ENCODE data around the gene APLP2. TPM values are rescaled to one million over a fixed set of nuclear protein-coding genes. Genes with fewer than 3 reads are reported as not detected.

APLP2 gene
- total RNA-seq, 4 donors from 2014 or later = 226 to 376 (median 262) TPM

DNA sequence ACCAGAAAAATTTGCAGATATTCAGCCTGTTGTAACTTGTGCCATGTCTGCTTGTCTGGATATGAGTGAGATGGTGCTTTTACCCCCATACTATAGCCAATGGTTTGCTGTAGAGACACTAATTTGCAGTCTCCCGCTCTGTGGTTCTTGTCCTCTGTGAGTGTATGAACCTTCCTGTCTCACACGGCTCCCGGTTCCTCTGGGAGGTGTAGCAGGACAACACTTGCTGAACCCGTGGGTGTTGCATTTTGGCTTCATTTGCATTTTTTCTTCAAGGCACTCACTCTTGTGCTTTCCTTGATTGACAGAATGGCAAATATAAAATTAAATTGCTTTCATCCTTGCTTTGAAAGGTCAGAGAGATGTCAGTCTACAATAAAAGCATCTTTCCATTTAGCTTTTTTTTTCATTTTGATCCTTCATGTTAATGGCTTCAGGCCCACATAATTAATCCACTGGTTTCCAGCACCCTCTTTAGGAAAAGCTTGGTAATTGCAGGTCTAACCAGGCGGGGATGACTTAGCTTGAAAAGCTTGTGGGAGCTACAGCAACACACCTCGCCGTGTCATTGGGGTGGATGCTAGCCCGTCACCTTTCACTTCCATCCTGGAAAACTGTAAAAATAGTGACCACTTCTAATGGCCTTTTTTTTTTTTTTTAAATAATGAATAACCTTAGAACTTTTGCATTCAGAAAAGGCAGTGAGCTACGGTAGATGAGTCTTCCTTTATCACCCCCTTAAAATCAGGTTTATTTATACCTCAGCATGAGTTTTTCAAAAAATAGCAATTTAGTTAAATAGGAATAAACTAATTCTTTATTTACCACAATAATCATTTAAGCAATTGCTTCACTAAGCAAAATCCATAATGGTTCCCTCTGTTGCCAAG, 62.5 kb downstream of the APLP2 start:
- Histone ChIP-seq H3K36me3 (no peaks in the 10 kb centered on the region), H3K27me3 (no peaks in the 10 kb centered on the region), H3K9me3 (no peaks in the 10 kb centered on the region), H3K4me3 (no peak overlapping the region), H3K27ac (no peak overlapping the region), H3K4me1 (no peaks in the 10 kb centered on the region)
- peak; percentile 41 to 59 for DNase-seq
- intact Hi-C loops (cut with DNase I; ENCODE audit: low total_unique reads) = loop anchor here (5.0 kb wide), 1 partner anchor 210 kb away; no protein-coding TSS in a partner anchor
- no peak for TF ChIP-seq POLR2A (IDR thresholded peaks at IDR 0.05)
- TF ChIP-seq, protein P1, sequence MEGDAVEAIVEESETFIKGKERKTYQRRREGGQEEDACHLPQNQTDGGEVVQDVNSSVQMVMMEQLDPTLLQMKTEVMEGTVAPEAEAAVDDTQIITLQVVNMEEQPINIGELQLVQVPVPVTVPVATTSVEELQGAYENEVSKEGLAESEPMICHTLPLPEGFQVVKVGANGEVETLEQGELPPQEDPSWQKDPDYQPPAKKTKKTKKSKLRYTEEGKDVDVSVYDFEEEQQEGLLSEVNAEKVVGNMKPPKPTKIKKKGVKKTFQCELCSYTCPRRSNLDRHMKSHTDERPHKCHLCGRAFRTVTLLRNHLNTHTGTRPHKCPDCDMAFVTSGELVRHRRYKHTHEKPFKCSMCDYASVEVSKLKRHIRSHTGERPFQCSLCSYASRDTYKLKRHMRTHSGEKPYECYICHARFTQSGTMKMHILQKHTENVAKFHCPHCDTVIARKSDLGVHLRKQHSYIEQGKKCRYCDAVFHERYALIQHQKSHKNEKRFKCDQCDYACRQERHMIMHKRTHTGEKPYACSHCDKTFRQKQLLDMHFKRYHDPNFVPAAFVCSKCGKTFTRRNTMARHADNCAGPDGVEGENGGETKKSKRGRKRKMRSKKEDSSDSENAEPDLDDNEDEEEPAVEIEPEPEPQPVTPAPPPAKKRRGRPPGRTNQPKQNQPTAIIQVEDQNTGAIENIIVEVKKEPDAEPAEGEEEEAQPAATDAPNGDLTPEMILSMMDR (IDR thresholded peaks at IDR 0.05) = peak; percentile 77 to 89 (median 84)

- H3K27ac ChIP-seq = no peak overlapping the region
- H3K36me3 ChIP-seq = no peaks in the 10 kb centered on the region
- no peaks in the 10 kb centered on the region for H3K4me1 ChIP-seq
- H3K4me3 ChIP-seq = no peak overlapping the region
- DNase-seq = no peak
- intact Hi-C loops (cut with DNase I; ENCODE audit: low total_unique reads) = loop anchor here (5.0 kb wide), 1 partner anchor 211 kb away; no protein-coding TSS in a partner anchor
- no peaks in the 10 kb centered on the region for H3K9me3 ChIP-seq
- no peaks in the 10 kb centered on the region for H3K27me3 ChIP-seq
- no peak for TF ChIP-seq POLR2A (IDR thresholded peaks at IDR 0.05)
- TF ChIP-seq, protein P1 (IDR thresholded peaks at IDR 0.05) = no peak
Measured at GRCh38 chr11:130133716-130134115, 64.0 kb downstream of the APLP2 start.

GRCh38 chr11:130136107-130136506, 66.4 kb downstream of the APLP2 start:
- H3K36me3 ChIP-seq = no peaks in the 10 kb centered on the region
- no peak overlapping the region for H3K27ac ChIP-seq
- H3K4me1 ChIP-seq = no peaks in the 10 kb centered on the region
- TF ChIP-seq, protein P1 (IDR thresholded peaks at IDR 0.05) = no peak
- no peak for TF ChIP-seq POLR2A (IDR thresholded peaks at IDR 0.05)
- H3K9me3 ChIP-seq = no peaks in the 10 kb centered on the region
- H3K27me3 ChIP-seq = no peaks in the 10 kb centered on the region
- no peak overlapping the region for H3K4me3 ChIP-seq
- DNase-seq = no peak
- intact Hi-C loops (cut with DNase I; ENCODE audit: low total_unique reads) = no loop called here

DNA sequence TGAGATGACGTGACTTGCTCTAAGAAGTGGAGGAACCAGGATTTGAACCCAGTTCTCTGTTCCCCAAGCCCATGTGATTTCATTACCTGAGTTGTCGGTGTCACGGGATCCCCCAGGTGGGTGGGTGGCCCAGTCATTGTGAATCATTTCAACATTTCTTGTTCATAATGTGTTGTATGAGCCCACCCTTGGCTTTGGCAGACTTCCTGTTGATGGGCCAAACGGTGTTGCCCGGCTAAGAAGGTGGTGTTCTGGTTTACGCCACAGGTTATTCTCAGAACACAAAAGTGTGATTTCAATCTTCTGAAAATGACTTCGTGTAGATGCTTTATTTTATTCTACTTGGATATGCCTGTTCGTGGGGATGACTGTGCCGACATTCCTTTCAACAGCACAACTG, 68.3 kb downstream of the APLP2 start:
- H3K9me3 ChIP-seq = no peaks in the 10 kb centered on the region
- no peak overlapping the region for H3K27ac ChIP-seq
- H3K36me3 ChIP-seq = no peaks in the 10 kb centered on the region
- H3K4me1 ChIP-seq = no peaks in the 10 kb centered on the region
- no peak for DNase-seq
- H3K4me3 ChIP-seq = no peak overlapping the region
- H3K27me3 ChIP-seq = no peaks in the 10 kb centered on the region
- TF ChIP-seq, protein P1 (IDR thresholded peaks at IDR 0.05) = no peak
- no peak for TF ChIP-seq POLR2A (IDR thresholded peaks at IDR 0.05)
- intact Hi-C loops (cut with DNase I; ENCODE audit: low total_unique reads) = no loop called here

GRCh38 chr11:130139401-130139800, 69.7 kb downstream of the APLP2 start:
- H3K36me3 ChIP-seq = no peaks in the 10 kb centered on the region

More at GRCh38 chr11:130139401-130139800, 69.7 kb downstream of the APLP2 start:
- no peak for TF ChIP-seq POLR2A (IDR thresholded peaks at IDR 0.05)
- TF ChIP-seq, protein P1 (IDR thresholded peaks at IDR 0.05) = no peak
- H3K27ac ChIP-seq = no peak overlapping the region
- no peaks in the 10 kb centered on the region for H3K9me3 ChIP-seq
- intact Hi-C loops (cut with DNase I; ENCODE audit: low total_unique reads) = no loop called here
- H3K4me1 ChIP-seq = no peaks in the 10 kb centered on the region
- H3K27me3 ChIP-seq = no peaks in the 10 kb centered on the region
- DNase-seq = no peak
- no peak overlapping the region for H3K4me3 ChIP-seq
